NB4 (cell line): ENCODE measurements around the gene CDH22.

Experiments
- CTCF ChIP-seq: IDR thresholded peaks from one replicate; pipeline ENCODE4 v1.5.1; 2012; ENCODE audit warnings: low read depth, low read length
- MAX ChIP-seq: IDR thresholded peaks from 2 replicates; pipeline ENCODE4 v1.6.1; 2011; ENCODE audit warnings: low read depth, low read length
- POLR2A ChIP-seq: IDR thresholded peaks from 2 replicates; pipeline ENCODE4 v1.6.1; 2011; ENCODE audit warnings: mild to moderate bottlenecking; ENCODE audit not compliant: insufficient read length; ENCODE audit errors: extremely low read depth

GRCh38 chr20:46285740-46286139, 22.6 kb downstream of the CDH22 start:
- no peak for TF ChIP-seq CTCF
- TF ChIP-seq POLR2A = no peak
- no peak for TF ChIP-seq MAX
